ENCODE results near the gene GCDH.

Gene GCDH

DNA sequence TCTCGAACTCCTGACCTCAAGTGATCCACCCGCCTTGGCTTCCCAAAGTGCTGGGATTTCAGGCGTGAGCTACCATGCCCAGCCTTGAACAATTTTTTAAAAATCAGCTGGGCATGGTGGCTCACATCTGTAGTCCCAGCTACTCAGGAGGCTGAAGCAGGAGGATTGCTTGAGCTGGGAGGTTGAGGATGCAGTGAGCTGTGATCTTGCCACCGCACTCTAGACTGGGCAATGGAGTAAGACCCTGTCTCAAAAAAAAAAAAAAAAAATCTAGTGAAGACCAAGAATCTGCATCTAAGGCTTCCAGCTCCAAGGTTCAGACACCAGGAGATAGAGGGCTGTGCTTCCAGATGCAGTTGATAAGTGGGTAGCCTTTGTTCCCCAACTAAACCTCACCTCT, 26.8 kb upstream of the GCDH start:
- peaks cover 8% of the 10 kb centered on the region for H3K4me1 ChIP-seq (ENCODE audit: control insufficient read depth, insufficient read depth, low read length)
- H3K4me3 ChIP-seq (ENCODE audit: low read length) = no peak overlapping the region
- no peaks in the 10 kb centered on the region for H3K36me3 ChIP-seq (ENCODE audit: control insufficient read depth, insufficient read depth, low read length)
- no peak overlapping the region for H3K27ac ChIP-seq (ENCODE audit: low read length)
- no peaks in the 10 kb centered on the region for H3K9me3 ChIP-seq (ENCODE audit: control insufficient read depth, insufficient read depth, low read length)
- no CpG with 5 or more reads among the region's 4 CpGs for WGBS (ENCODE audit: insufficient coverage, insufficient read length)
- no peak for DNase-seq (ENCODE audit: low read depth, low spot score)
- H3K27me3 ChIP-seq (ENCODE audit: control insufficient read depth, insufficient read depth, low read length) = no peaks in the 10 kb centered on the region

DNA sequence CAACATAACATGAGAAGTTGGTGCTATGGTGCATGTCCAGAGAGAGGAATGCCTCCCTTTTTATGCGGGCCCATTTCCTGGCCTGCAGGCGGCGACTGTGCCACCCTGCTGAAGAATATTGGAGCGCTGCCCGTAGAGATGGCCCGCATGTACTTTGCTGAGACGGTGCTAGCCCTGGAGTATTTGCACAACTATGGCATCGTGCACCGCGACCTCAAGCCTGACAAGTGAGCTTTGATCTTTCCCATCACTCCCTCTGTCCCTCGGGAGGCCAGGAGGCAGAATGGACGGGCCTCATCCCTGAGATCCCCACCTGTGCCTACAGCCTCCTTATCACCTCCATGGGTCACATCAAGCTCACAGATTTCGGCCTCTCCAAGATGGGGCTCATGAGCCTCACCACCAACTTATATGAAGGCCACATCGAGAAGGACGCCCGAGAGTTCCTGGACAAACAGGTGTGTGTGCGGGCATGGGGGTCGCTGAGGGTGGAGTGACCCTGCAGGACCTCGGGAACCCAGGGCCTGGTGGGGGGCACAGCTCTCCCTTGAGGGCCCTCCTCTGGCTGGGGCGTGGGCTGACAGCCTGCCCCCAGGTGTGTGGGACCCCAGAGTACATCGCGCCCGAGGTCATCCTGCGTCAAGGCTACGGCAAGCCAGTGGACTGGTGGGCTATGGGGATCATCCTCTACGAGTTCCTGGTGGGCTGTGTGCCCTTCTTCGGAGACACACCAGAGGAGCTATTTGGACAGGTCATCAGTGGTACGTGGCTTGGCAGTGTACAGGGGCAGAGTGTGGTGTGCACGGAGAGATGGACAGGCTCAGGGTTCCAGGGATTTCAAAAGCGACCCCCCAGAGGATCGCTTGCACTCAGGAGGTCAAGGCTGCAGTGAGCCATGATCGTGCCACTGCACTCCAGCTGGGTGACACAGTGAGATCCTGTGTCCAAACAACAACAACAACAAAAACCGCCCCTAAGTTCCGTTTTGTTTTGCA, 25.9 kb upstream of the GCDH start:
- Histone ChIP-seq H3K4me3 (ENCODE audit: low read length) (no peak overlapping the region), H3K27ac (ENCODE audit: low read length) (no peak overlapping the region)
- DNase-seq (ENCODE audit: low read depth, low spot score) = no peak

DNA sequence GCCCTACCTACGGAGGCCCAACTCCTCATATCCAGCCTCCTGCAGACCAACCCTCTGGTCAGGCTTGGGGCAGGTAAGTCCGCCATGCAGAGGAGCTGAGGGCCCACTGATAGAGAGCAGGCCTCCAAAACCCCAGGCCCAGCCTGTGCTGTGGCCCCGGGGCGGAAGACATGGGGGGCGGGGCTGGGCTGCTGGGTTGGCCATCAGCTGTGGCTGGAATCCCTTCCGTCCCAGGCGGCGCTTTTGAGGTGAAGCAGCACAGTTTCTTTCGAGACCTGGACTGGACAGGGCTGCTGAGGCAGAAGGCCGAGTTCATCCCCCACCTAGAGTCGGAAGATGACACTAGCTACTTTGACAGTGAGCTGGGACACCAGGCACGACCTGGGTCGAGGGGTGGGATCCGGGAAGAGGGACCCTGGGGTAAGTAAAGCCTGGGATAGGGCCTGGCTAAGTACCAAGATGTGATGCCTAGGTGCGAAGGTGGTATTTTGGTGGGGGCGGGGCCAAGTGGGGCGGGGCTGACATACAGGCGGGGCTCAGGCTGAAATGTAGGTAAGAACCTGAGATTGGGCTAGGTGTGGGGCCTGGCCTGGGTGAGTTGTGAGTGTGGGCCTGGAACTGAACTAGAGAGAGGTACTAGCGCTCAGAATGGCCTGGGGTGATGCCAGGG, 25.1 kb upstream of the GCDH start:
- Histone ChIP-seq H3K9me3 (ENCODE audit: control insufficient read depth, insufficient read depth, low read length) (no peaks in the 10 kb centered on the region), H3K4me3 (ENCODE audit: low read length) (no peak overlapping the region), H3K36me3 (ENCODE audit: control insufficient read depth, insufficient read depth, low read length) (no peaks in the 10 kb centered on the region; the same call in 1 of the 2 replicates), H3K27ac (ENCODE audit: low read length) (no peak overlapping the region), H3K4me1 (ENCODE audit: control insufficient read depth, insufficient read depth, low read length) (peaks cover 8% of the 10 kb centered on the region), H3K27me3 (ENCODE audit: control insufficient read depth, insufficient read depth, low read length) (no peaks in the 10 kb centered on the region)
- no peak for DNase-seq (ENCODE audit: low read depth, low spot score)
- WGBS (ENCODE audit: insufficient coverage, insufficient read length) = no CpG with 5 or more reads among the region's 19 CpGs

More for the DNA sequence above, 25.9 kb upstream of the GCDH start:
- Histone ChIP-seq H3K36me3 (ENCODE audit: control insufficient read depth, insufficient read depth, low read length) (no peaks in the 10 kb centered on the region; the same call in 1 of the 2 replicates), H3K9me3 (ENCODE audit: control insufficient read depth, insufficient read depth, low read length) (no peaks in the 10 kb centered on the region), H3K27me3 (ENCODE audit: control insufficient read depth, insufficient read depth, low read length) (no peaks in the 10 kb centered on the region), H3K4me1 (ENCODE audit: control insufficient read depth, insufficient read depth, low read length) (peaks cover 8% of the 10 kb centered on the region)
- WGBS (ENCODE audit: insufficient coverage, insufficient read length) = no CpG with 5 or more reads among the region's 34 CpGs

GRCh38 chr19:12866416-12867119, 24.4 kb upstream of the GCDH start:
- no peaks in the 10 kb centered on the region for H3K27me3 ChIP-seq (ENCODE audit: control insufficient read depth, insufficient read depth, low read length)
- DNase-seq (ENCODE audit: low read depth, low spot score) = no peak
- no CpG with 5 or more reads among the region's 29 CpGs for WGBS (ENCODE audit: insufficient coverage, insufficient read length)
- H3K4me1 ChIP-seq (ENCODE audit: control insufficient read depth, insufficient read depth, low read length) = peaks cover 8% of the 10 kb centered on the region
- H3K4me3 ChIP-seq (ENCODE audit: low read length) = no peak overlapping the region
- no peak overlapping the region for H3K27ac ChIP-seq (ENCODE audit: low read length)
- no peaks in the 10 kb centered on the region for H3K9me3 ChIP-seq (ENCODE audit: control insufficient read depth, insufficient read depth, low read length)
- no peaks in the 10 kb centered on the region; the same call in 1 of the 2 replicates for H3K36me3 ChIP-seq (ENCODE audit: control insufficient read depth, insufficient read depth, low read length)

DNA sequence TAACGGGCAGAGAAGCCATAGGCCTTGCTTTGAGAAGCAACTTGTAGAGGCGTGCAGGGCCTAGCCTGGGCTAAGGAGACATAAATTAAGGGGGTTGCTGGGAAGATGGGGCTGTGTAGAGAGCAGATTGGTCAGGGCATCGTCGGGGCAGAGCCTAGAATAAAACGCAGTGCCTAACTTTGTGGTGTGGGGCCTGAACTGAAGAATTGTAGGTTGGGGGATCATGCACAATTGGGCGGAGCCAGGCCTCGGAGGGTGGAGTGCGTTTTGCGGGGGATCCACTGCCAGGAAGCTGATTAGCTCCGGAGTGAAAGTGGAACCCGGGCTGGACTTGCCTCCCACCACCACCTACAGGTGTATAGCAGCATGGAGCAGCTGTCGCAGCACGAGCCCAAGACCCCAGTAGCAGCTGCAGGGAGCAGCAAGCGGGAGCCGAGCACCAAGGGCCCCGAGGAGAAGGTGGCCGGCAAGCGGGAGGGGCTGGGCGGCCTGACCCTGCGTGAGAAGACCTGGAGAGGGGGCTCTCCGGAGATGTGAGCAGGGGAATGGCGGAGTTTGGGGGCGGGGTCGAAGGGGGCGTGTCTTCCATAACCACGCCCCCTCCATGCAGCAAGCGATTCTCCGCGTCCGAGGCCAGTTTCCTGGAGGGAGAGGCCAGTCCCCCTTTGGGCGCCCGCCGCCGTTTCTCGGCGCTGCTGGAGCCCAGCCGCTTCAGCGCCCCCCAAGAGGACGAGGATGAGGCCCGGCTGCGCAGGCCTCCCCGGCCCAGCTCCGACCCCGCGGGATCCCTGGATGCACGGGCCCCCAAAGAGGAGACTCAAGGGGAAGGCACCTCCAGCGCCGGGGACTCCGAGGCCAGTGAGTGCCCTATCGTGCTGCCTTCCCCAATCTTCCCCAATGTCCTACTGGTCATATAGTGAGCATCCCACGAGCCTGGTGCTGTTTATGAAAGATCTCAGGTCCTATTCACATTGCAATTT, 23.6 kb upstream of the GCDH start:
- no peaks in the 10 kb centered on the region for H3K27me3 ChIP-seq (ENCODE audit: control insufficient read depth, insufficient read depth, low read length)
- H3K36me3 ChIP-seq (ENCODE audit: control insufficient read depth, insufficient read depth, low read length) = no peaks in the 10 kb centered on the region; the same call in 1 of the 2 replicates
- peaks cover 8% of the 10 kb centered on the region for H3K4me1 ChIP-seq (ENCODE audit: control insufficient read depth, insufficient read depth, low read length)
- no peaks in the 10 kb centered on the region for H3K9me3 ChIP-seq (ENCODE audit: control insufficient read depth, insufficient read depth, low read length)
- H3K27ac ChIP-seq (ENCODE audit: low read length) = no peak overlapping the region
- peak overlapping the region; percentile 52; the same call in 1 of the 2 replicates for H3K4me3 ChIP-seq (ENCODE audit: low read length)
- no CpG with 5 or more reads among the region's 51 CpGs for WGBS (ENCODE audit: insufficient coverage, insufficient read length)
- DNase-seq (ENCODE audit: low read depth, low spot score) = peak; percentile 82

DNA sequence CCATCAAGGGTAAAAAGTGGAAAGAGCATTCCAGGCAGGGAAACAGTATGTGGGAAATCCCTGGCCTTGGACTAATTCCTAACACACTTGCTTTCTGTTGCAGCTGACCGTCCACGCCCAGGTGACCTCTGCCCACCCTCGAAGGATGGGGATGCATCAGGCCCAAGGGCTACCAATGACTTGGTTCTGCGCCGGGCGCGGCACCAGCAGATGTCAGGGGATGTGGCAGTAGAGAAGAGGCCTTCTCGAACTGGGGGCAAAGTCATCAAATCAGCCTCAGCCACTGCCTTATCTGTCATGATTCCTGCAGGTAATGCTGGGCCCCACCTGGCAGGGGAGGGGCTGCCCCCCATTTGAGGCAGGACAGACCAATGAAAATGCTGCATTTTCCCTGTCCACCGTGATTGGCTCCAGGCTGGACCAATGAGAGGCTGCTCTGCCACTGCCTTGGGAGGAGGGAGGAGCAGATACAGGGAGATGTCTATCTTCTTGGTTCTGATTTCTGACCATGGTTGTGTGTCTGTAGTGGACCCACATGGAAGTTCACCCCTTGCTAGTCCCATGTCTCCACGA, 22.3 kb upstream of the GCDH start:
- no peaks in the 10 kb centered on the region for H3K9me3 ChIP-seq (ENCODE audit: control insufficient read depth, insufficient read depth, low read length)
- no peaks in the 10 kb centered on the region for H3K27me3 ChIP-seq (ENCODE audit: control insufficient read depth, insufficient read depth, low read length)
- H3K36me3 ChIP-seq (ENCODE audit: control insufficient read depth, insufficient read depth, low read length) = peaks cover 7% of the 10 kb centered on the region
- no peak for DNase-seq (ENCODE audit: low read depth, low spot score)
- no CpG with 5 or more reads among the region's 10 CpGs for WGBS (ENCODE audit: insufficient coverage, insufficient read length)
- no peak overlapping the region for H3K4me3 ChIP-seq (ENCODE audit: low read length)
- peaks cover 8% of the 10 kb centered on the region for H3K4me1 ChIP-seq (ENCODE audit: control insufficient read depth, insufficient read depth, low read length)
- no peak overlapping the region for H3K27ac ChIP-seq (ENCODE audit: low read length)

- WGBS (ENCODE audit: insufficient coverage, insufficient read length) = no CpG with 5 or more reads among the region's 3 CpGs
- Histone ChIP-seq H3K27me3 (ENCODE audit: control insufficient read depth, insufficient read depth, low read length) (no peaks in the 10 kb centered on the region), H3K27ac (ENCODE audit: low read length) (no peak overlapping the region), H3K36me3 (ENCODE audit: control insufficient read depth, insufficient read depth, low read length) (peaks cover 16% of the 10 kb centered on the region), H3K4me1 (ENCODE audit: control insufficient read depth, insufficient read depth, low read length) (peaks cover under 1% of the 10 kb centered on the region), H3K4me3 (ENCODE audit: low read length) (no peak overlapping the region), H3K9me3 (ENCODE audit: control insufficient read depth, insufficient read depth, low read length) (no peaks in the 10 kb centered on the region)
- DNase-seq (ENCODE audit: low read depth, low spot score) = no peak
These were observed 19.3 kb upstream of the GCDH start for GRCh38 chr19:12871681-12872080.

DNA sequence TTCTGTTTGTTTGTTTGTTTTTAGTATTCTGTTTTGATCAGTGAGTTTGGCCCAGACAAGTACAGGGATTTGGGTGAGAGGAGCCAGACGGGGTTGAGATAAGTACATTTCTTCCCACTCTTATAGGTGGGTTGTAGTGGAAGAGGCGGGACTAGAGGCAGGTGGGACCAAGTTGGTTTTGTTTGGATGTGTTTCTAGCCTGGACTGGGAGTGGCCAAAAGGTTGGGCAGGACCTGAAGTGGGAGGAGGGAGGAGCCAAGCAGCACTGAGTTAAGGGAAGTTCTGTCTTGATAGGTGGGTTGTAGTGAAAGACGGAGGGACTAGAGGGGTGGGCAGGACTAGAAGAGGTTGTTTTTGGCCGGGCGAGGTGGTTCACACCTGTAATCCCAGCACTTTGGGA, 18.7 kb upstream of the GCDH start:
- no peak overlapping the region for H3K27ac ChIP-seq (ENCODE audit: low read length)
- no peaks in the 10 kb centered on the region for H3K4me1 ChIP-seq (ENCODE audit: control insufficient read depth, insufficient read depth, low read length)
- H3K4me3 ChIP-seq (ENCODE audit: low read length) = no peak overlapping the region
- WGBS (ENCODE audit: insufficient coverage, insufficient read length) = no CpG with 5 or more reads among the region's 5 CpGs
- H3K9me3 ChIP-seq (ENCODE audit: control insufficient read depth, insufficient read depth, low read length) = no peaks in the 10 kb centered on the region
- DNase-seq (ENCODE audit: low read depth, low spot score) = no peak
- peaks cover 16% of the 10 kb centered on the region for H3K36me3 ChIP-seq (ENCODE audit: control insufficient read depth, insufficient read depth, low read length)
- H3K27me3 ChIP-seq (ENCODE audit: control insufficient read depth, insufficient read depth, low read length) = no peaks in the 10 kb centered on the region
